Ishikawa (cell line): ENCODE measurements around the gene EMC10.

Source experiments
- CREB1 ChIP-seq: IDR thresholded peaks from 2 replicates; pipeline ENCODE4 v1.6.1; 2012; ENCODE audit warnings: low read depth
- NFIC ChIP-seq: IDR thresholded peaks from 2 replicates; pipeline ENCODE4 v1.6.1; 2012

GRCh38 chr19:50490411-50490811 is 14.1 kb downstream of the EMC10 start:
- TF ChIP-seq CREB1 (no peak), NFIC (no peak)
